ENCODE results near the gene PFDN6. TPM values are rescaled to one million over a fixed set of nuclear protein-coding genes. Genes with fewer than 3 reads are reported as not detected.
A peak's percentile ranks its signal among the peaks of the same experiment; 100 is the strongest.

PFDN6 gene
- total and polyA plus RNA-seq, 9 of the 15 experiments (the other 6 are each of a cell fraction or from before 2014, with no cell fraction given) = 6.8 to 475 (median 216) TPM

DNA sequence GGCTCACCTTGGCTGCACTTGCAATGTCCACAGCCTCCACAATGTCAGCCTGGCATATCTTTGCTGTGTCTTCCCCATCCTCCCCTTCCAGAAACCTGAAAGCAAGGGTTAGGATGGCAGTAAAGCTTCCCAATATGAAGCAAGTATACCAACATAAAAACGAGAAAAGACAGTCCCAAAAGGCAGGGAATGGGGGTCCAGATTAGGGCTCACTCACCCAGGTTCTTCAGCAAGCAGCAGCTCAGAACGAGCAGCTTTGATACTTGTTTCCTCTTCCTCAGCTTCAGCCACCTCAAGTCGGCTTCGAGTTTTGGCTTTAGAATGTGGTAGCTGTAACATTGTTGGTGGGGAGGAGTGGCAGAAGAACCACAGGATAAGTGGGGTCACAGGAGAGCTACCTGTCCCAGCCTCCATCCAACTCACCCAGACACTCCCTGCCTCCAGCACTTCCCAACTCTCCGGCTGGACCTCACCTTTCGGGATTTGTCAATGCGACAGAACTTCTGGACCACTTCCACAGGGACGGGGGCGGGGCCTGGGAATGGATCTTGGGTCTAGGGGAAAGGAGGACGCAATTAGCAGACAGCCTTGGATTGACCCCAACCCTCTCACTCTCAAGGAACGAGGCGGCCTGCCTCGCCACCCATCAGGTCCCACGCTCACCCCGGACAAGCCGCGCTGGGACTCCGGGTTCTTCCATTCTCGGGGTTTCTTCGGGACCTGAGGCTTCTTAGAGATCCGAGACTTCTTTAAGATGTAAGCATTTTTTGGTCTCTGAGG lies 1.1 kb upstream of the PFDN6 start:
- Histone ChIP-seq H3K9me3 (replicated peaks; ENCODE audit: control insufficient read depth, insufficient read depth, low read depth, low read length) (no peaks in the 10 kb centered on the region), H3K4me3 (peak overlapping the region; percentile 76), H3K27me3 (ENCODE audit: control insufficient read depth in 2 of 2, insufficient read depth in 2 of 2, low read length in 2 of 2) (no peaks in the 10 kb centered on the region), H3K4me1 (replicated peaks in 1 of 2; ENCODE audit: control insufficient read depth in 2 of 2, insufficient read depth in 2 of 2, low read length in 2 of 2) (peaks cover 13 to 24% of the 10 kb centered on the region in 2 experiments; a peak in 4 of 5 replicates), H2AFZ (ENCODE audit: low read depth, low read length) (peak overlapping the region; percentile 99), H3K36me3 (ENCODE audit: control insufficient read depth, insufficient read depth, low read length) (peaks cover 75% of the 10 kb centered on the region), H3K79me2 (ENCODE audit: control insufficient read depth, insufficient read depth, low read length) (peaks cover 45% of the 10 kb centered on the region), H3K27ac (ENCODE audit: extremely low read depth, low read depth, low read length) (peak overlapping the region; percentile 83; the same call in 2 of the 3 replicates), H3K4me2 (ENCODE audit: insufficient read depth, low read length) (peak overlapping the region; percentile 98), H3K9me1 (ENCODE audit: control insufficient read depth, insufficient read depth, low read length) (no peaks in the 10 kb centered on the region), H3K9ac (ENCODE audit: insufficient read depth in 1 of 2, low read depth in 2 of 2, low read length in 2 of 2) (peak overlapping the region; percentile 91 to 94), H4K20me1 (replicated peaks; ENCODE audit: control insufficient read depth, insufficient read depth, low read length) (no peaks in the 10 kb centered on the region)
- in situ Hi-C loops (cut with MboI) = no loop called here
- intact Hi-C loops (cut with micrococcal nuclease) = no loop called here
- ChIA-PET CTCF (ENCODE audit: low intra/inter-chr PET ratio) (interaction anchor here (0.7 kb wide), 1 partner anchor 165 kb away, joined by 3 read pairs; no protein-coding TSS in a partner anchor), POLR2A (interaction anchor here (0.5 to 7.1 kb wide), 12 partner anchors 9 to 447 kb away, joined by 3 to 90 read pairs (median 4); partner anchors contain the start of genes B3GALT4, CUTA, HSD17B8 and RGL2)
- ATAC-seq (no peak), DNase-seq (ENCODE audit: extremely low read depth in 1 of 4, low spot score in 3 of 4) (peak in 2 of 4 experiments; percentile 41 to 45), FAIRE-seq (peak; percentile 19)
- TSS peak; percentile 78 for BruUV-seq (replicated peaks)
- 3% methylated on average over 20 of the region's 21 CpGs for WGBS (ENCODE audit: insufficient coverage, low coverage, missing lambda C conversion rate)
- TF ChIP-seq ZBTB11 (CRISPR knock-in tag; IDR thresholded peaks at IDR 0.05) (0 out of 6 replicates have a peak, but pooled peaks of 1 of the 3 experiments have one; percentile 29), SRSF7 (optimal IDR thresholded peaks at IDR 0.05; ENCODE audit: low read depth, low read length) (no peak), HMGN3 (IDR thresholded peaks at IDR 0.05; ENCODE audit: borderline replicate concordance, extremely low read depth, insufficient read length, low read depth, low read length) (no peak), FUS (optimal IDR thresholded peaks at IDR 0.05; ENCODE audit: low read depth, low read length) (no peak), KAT7 (CRISPR knock-in tag; IDR thresholded peaks at IDR 0.05; ENCODE audit: borderline replicate concordance) (peak; percentile 11; the same call in 1 of the 2 replicates), HNRNPK (IDR thresholded peaks at IDR 0.05; ENCODE audit: low read depth, low read length, poor library complexity, severe bottlenecking) (no peak), SIRT6 (IDR thresholded peaks at IDR 0.05; ENCODE audit: low read depth, low read length) (no peak), XRCC5 (IDR thresholded peaks at IDR 0.05; ENCODE audit: low read depth, low read length) (0 out of 2 replicates have a peak, but pooled peaks have one; percentile 9), RB1 (IDR thresholded peaks at IDR 0.05; ENCODE audit: low read depth) (no peak), RBBP5 (IDR thresholded peaks at IDR 0.05; ENCODE audit: borderline replicate concordance, insufficient read depth, low read length, poor library complexity, severe bottlenecking) (peak; percentile 5)
- TF ChIP-seq, protein P1, sequence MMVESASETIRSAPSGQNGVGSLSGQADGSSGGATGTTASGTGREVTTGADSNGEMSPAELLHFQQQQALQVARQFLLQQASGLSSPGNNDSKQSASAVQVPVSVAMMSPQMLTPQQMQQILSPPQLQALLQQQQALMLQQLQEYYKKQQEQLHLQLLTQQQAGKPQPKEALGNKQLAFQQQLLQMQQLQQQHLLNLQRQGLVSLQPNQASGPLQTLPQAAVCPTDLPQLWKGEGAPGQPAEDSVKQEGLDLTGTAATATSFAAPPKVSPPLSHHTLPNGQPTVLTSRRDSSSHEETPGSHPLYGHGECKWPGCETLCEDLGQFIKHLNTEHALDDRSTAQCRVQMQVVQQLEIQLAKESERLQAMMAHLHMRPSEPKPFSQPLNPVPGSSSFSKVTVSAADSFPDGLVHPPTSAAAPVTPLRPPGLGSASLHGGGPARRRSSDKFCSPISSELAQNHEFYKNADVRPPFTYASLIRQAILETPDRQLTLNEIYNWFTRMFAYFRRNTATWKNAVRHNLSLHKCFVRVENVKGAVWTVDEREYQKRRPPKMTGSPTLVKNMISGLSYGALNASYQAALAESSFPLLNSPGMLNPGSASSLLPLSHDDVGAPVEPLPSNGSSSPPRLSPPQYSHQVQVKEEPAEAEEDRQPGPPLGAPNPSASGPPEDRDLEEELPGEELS (CRISPR knock-in tag; IDR thresholded peaks at IDR 0.05; ENCODE audit: borderline replicate concordance) = peak; percentile 18; the same call in 1 of the 2 replicates
- TF ChIP-seq, protein P2, sequence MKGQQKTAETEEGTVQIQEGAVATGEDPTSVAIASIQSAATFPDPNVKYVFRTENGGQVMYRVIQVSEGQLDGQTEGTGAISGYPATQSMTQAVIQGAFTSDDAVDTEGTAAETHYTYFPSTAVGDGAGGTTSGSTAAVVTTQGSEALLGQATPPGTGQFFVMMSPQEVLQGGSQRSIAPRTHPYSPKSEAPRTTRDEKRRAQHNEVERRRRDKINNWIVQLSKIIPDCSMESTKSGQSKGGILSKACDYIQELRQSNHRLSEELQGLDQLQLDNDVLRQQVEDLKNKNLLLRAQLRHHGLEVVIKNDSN (CRISPR knock-in tag; IDR thresholded peaks at IDR 0.05) = no peak

All from K562 (cell line).